ENCODE data around the gene FNTB. TPM values are rescaled to one million over a fixed set of nuclear protein-coding genes. Genes with fewer than 3 reads are reported as not detected.

FNTB gene
- total RNA-seq, 1 experiment from 2014 or later: 12.0 TPM

DNA sequence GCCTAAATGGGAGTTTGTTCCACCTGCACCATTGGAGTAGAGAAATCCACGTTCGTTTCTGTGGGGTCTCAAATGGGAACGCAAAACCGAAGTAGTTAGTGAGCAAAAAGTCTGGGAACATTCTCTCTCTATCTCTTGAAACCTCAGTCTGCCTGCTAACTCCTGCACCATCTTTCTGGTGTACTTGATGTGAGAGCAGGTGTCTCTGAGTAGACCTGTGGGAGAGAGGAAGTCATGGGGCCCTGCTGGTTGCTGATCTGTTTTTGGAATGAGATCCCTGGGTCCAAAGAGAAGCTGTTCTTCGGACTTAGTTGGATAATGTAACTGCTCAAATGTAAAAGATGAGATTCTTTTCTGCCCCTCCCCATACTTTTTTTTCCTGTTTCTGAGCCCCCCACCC lies 58.3 kb downstream of the FNTB start:
- no peak for DNase-seq (ENCODE audit: low read depth)

DNA sequence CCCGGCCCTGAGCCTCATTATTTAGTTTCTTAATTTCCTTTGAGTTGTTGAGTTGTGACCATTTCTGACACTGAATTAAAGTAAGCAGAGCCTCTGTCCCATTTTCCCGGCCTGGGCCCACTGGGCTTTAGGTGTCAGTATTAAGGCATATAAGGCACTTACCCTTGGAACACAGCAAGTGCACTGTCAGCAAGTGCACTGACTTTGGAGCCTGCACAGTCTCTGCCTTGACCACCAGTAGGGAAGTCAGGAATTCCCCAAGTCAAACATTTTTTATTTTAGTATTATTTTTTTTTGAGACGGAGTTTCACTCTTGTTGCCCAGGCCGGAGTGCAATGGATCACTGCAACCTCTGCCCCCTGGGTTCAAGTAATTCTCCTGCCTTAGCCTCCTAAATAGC lies 59.0 kb downstream of the FNTB start:
- no peak for DNase-seq (ENCODE audit: low read depth)

DNA sequence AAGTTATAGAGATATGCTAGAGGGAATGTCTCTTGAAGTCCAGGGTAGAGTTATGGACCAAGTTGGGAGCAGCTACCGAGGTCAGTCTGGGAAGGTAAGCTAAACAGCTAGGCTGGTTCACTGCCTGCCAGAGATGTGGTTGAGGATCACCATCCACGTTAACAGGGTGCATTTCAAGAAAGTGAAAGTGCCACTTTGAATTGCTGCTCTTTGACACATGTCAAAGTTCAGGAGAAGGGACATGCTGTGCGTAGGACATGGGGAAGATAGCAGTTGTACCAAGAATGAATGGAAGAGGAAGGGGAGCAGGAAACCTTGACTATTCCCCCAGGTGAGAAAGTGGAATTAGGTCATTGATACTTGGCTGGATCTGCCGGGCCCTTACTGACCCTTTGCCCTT lies 66.1 kb downstream of the FNTB start:
- no peak for DNase-seq (ENCODE audit: low read depth)

DNA sequence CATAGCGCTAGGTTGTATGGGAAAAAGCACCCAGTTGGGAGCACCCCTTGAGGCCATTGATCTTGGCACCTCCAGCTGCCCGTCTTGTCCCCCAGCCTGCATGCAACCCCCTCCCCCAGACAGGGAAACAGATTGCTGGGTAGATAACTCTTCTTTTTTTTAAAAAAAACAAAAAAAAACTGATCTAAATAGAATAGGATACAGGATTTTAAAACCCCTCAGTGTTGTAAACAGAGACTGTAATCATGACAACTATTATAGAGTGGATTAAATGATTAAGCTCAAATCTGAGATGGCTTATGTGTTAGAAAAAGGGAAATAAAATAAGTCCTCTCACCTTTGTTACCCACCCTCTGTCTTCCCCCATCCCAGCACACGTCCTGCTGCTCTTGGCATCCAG lies 66.8 kb downstream of the FNTB start:
- no peak for DNase-seq (ENCODE audit: low read depth)

DNA sequence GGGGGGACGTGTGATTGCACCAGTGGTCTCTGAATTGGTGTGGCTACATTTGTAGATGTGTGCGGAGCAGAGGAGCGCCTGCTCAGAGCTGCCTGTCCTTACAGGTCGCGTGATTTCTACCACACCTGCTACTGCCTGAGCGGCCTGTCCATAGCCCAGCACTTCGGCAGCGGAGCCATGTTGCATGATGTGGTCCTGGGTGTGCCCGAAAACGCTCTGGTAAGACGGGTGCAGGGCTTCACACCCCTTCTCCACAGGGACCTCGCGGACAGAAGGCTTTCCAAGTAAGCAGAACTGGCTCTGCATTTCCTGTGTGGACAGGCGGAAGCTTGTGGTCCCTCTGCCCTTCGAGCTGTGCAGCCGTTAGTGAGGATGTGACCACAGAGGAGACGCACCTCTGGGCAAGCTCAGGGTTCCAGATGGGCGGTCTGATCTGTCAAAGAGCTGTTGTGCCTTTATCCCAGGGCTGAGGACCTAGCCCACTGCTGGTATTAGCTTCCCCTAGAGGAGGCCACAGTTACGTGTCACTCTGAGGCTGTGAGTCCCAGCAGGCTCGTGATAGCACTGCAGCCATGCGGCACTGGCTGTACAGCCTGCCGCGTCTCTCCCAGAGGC lies 67.9 kb downstream of the FNTB start:
- no peak for DNase-seq (ENCODE audit: low read depth)

DNA sequence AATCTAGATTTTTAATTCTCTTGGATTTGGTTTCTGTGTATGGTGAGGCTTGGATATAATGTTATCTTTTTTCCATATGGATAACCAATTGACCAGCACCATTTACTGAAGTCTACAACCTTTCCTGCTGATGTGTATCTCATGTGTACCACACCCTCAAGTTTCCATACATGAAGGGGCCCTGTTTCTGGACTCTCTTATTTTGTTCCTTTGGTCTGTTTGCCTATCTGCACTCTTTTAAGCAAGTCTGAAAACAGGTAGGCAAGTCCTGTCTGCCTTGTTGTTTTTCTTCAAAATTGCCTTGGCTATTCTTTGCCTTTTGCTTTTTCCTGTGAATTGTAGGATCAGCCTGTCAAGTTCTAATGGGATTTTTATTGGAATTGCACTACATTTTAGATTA lies 71.0 kb downstream of the FNTB start:
- no peak for DNase-seq (ENCODE audit: low read depth)

DNA sequence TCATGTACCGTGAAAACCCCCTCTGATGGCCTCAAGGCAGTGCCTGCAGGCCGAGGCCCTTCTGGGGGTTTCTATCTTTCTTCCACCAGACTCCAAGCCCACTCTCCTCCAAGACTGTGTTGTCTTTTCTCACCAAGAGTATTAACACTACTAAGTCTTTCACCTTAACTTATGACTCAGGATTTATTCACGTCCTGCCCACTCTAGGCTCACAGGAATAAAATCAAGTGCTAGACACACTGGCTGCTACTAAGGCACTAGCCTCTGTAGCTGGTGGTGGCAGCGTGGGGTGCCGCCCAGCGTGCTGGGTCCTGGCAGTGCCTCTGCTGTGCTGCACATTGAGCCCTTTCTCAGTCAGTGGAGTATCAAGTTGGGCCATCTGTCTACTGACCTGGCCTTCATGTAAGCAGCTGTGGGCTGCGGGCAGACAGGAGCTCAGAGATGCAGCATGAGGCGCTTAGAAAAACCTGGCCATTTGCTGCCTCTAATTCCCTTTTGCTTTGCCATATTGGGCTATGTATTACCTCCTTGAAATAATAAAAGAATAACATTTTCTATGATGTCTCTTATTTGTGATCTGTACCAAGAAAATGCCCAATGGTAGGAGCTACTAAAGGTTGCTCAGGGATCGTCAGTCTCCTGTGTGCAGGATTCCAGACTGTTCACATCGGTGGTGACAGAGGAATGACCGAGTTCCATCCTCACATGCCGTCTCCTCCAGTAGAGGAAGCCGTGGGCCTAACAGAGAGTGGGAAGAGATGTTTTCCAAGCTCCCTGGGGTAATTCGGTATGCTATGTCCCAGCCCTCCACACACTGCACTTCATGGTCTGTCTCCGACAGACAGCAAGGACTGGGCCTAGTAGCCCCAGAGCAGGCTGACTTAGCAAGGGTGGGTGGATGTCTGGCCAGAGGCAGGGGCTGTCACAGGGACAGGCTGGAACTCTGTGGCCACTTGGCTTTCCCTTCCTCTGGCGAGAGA lies 75.7 kb downstream of the FNTB start:
- peak; percentile 78 for DNase-seq (ENCODE audit: low read depth)

DNA sequence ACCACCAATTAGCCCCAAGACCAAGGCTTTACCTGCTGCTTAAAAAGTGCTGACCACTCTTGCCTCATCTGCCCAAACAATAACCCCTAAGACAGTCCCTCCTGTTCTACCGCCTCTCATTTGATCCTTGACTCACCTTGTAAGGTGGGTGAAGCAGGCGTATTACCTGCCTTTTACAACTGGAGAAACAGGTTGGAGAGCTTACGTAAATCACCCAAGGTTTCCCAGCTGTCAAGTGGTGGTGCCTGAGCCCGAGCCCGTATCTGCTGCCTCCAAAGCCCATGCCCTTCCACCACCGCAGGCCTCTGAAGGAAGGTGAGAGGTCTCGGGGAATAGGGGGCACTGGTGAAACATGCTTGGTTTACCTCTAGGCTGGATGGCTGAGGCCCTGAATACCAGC lies 79.0 kb downstream of the FNTB start:
- no peak for DNase-seq (ENCODE audit: low read depth)

DNA sequence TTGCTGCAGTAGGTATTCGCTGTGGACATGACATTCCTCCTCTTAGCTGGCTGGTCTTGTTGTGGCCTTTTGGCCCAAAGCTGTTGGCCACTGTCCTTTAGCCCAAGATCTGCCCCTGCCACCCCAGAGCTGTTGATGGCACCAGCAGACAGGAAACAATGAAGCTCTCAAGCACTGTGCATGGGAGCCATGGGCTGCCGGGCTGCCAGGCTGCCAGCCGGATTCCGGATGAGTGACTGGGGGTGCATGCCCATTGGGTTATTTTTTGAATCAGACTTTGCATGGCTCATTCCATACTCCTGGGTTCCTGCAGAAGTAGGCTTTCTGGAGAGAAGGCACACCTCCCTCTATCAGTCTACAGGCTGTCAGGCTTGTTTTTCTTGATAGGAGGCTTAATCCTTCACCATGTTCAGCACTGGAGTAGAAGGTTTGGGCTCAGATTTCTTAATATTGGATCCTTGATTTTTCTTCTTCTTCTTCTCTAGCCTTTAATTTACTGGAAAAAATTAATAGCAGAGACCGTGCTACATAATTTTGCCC lies 83.2 kb downstream of the FNTB start:
- no peak for DNase-seq (ENCODE audit: low read depth)

DNA sequence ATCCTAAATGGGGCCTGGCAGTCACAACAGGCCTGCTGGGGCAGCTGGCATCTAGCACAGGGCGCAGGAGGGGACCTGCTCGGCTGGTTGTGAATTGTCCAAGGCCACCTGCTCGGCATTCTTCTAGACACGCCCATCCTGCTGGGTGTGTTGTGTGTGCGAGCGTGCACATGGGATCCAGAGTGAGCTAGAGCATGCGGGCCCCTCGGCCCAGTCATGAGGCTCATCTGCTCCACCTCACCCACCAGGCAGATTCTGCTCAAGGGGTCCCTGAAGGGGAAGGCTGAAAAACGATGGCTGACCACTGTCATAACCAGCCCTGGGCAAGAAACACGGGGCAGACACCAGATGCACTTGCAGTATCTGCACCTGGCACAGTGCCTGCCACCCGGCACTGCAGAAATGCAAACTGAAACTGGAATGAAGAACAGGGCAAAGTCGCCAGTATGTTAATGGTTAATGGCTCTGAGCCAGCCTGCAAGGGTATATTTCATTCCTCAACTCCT lies 83.8 kb downstream of the FNTB start:
- no peak for DNase-seq (ENCODE audit: low read depth)

DNA sequence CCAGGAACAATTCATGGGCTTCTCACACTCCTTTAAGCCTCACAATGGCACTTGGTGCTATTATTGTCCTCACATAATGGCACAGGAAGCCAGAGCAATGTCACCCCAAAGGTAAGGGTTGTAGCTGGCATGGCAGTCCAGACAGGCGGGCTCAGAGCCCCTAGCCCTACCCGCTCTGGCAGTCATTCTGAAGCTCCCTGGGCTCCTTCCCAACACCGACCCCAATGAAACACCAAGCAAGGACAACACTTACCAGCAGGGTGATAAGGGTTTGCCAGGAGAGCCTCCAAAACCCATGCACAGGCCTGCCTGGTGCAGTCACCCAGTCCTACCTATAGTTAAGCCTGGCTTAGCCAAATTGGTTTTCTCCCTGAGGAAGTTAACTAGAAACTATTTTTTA lies 84.8 kb downstream of the FNTB start:
- no peak for DNase-seq (ENCODE audit: low read depth)

DNA sequence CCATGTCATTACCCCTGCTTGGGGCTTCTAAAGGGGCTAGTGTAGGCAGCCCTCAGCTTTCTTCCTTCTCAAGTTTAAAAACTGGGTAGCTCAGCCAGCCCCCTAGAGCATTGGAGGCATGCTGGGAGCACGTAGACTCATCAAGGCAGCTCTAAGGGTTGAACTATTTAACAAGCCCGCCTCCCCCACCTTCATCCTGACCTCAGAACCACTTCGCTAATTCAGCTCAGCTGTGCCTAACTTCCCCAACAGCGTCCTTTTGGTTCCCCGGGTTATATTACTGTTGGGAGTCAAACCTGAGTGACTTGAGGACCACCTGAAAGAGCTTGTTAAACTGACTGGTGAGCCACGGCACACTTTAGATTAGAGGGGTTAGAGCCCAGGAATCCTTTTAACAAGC lies 85.6 kb downstream of the FNTB start:
- DNase-seq (ENCODE audit: low read depth): no peak

DNA sequence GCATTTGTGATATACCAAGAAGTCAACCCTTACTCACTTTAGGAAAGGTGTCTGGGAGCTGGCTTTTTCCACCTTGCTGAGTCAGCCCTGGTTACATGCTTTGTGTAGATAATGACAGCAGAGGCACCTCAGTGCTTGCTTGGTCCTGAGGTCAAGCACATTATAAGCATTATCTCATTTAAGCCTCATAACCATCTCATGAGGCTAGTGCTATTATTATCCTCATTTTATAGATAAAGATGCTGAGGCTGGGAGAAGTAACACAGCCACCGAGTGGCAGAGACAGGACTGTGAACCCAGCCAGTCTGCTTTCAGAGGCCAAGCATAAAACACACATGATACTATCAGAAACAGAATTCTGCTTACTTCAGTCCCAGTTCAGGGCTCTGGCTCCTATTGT lies 86.2 kb downstream of the FNTB start:
- DNase-seq (ENCODE audit: low read depth): no peak

DNA sequence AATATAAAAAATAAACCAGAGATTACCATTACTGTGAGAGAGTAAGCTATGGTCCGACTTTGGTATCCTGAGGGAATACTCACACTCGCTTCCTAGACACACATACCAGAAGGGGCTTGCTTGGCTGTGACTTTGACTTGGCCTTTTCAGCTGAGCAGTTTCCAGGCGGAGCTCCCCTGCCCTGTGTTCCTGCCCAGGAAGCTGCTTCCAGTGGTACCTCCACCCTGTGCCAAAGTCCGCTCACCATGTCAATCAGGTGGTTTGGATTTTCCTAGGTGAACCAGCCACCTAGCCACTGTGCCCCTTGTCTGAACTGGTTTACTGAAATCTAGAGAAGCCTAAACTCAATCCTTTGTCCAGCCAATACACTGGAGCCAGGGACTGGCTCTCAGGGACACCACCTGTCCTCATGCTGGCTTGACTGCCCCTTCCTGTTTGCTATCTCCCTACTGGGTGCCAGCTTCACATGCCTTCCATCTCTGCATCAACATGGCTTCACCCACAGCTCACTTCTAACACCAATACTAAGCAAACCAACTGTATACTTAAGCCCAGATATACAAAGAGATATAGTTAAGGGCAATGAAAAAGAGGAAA lies 87.0 kb downstream of the FNTB start:
- no peak for DNase-seq (ENCODE audit: low read depth)

DNA sequence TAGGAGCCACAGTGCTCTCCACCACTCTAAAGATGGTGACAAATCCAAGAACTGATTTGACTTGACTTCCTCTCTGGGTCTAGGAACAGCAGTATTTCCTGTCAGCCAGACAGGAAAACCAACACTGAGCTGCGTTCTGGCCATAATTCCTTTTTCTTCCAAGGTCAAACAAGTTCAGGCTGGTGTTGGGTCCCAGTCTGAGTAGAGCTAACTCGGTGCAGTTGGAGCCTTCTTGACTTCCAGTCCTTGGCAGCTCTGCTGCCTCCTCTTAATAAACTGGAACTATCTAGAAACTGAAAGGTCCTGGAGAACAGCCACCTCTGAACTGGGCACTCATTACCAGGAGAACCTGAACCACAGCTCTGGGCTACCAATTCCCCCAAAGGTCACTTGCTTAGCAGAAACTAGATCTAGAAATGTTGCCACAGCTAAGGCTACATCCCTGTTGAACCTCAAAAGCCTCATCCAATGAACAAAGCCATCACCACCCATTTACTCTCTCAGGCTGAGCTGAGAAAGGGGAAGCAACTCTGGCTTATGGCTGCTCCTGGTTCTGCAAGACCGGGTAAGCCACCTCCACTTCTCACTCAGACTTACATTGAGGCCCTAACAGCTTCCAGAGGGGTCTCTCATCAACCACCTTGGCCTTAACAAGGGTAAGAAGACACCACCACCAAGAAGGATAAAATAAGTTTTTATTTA lies 87.9 kb downstream of the FNTB start:
- no peak for DNase-seq (ENCODE audit: low read depth)

DNA sequence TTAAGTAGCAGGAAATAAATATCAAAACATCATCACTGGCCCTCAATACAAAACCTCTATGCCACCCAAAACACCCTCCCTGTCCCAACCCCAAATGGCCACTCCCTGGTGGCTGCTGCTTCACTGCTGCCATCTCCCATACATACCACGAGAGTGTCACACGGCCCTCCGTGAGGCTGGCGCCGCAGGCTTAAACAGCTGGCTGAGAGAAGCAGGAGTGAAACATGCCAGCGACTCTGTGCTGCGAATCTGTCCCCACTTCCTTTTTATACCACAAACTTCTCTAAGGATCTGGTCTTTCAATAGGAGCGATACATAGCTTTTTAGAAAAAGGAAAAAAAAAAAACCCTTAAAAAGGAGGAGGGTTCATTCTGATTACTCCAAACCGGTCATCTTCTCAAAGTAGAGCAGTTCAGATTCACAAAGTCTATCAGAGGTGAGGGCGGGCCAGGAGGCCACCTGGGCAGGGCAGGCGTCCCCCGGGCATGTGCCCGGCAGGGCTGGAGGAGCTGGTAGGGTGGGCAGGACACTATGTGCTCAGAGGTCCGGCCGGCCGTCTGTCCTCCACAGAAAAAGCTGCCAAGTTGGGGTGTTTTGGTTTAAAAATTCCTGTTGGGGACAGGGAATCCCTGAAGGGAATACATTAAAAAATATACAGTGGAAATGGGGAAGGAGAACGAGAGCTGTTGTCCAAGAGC lies 89.1 kb downstream of the FNTB start:
- DNase-seq (ENCODE audit: low read depth): no peak

DNA sequence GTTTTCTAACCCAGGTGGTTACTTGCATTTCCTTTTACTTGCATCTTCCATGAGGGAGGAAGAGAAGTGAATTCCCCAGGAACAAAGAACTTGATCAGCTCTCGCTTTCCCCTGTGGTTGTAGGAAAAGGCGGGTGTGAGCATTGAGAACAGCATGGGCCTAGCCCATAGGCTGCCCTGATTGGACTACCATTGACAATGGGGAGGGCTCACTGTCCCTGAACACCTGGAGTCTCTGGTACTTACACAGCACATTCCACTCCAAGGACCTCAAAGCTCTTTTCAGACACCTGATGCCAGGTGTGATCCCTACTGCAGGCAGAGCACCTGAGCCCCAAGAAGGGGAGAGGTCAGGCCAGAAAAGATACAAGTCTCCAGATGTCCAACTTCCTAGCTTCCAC lies 90.6 kb downstream of the FNTB start:
- DNase-seq (ENCODE audit: low read depth): no peak

DNA sequence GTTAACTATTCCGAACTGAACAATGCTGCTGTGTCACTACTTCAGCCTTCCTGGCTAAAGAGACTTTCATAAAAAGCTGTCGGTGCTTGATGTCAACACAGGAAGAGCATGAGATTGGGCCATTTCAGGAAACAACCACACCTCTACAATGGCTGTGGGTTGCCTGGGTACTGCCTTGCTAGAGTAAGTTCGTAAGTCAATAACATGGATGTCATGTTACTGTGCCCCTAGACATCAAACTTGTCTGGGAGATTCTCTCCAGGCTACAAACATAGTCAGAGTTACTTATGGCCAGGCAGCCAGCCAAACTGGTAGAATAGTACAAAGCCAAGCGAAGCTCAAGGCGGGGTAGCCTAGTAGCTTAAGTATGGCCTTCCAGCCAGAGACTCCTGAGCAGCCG lies 92.5 kb downstream of the FNTB start:
- no peak for DNase-seq (ENCODE audit: low read depth)

DNA sequence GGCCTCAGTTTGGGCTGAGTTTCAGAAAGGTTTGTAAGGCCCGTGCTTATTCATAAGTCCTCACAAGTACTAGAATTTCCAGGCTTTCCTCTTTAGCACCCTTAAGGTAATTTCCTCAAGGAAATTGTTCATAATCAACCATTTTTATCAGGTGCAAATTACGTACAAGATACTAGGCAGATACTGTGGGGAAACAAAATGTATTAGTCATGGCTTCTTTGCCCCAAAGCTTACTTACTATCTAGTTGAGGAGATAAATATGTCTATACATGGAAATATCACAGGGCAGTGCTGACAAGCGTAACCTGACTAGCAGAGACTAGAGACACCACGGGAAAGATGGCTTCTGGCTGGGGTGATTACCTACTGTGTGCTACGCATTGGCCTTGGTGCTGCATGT lies 93.1 kb downstream of the FNTB start:
- no peak for DNase-seq (ENCODE audit: low read depth)

DNA sequence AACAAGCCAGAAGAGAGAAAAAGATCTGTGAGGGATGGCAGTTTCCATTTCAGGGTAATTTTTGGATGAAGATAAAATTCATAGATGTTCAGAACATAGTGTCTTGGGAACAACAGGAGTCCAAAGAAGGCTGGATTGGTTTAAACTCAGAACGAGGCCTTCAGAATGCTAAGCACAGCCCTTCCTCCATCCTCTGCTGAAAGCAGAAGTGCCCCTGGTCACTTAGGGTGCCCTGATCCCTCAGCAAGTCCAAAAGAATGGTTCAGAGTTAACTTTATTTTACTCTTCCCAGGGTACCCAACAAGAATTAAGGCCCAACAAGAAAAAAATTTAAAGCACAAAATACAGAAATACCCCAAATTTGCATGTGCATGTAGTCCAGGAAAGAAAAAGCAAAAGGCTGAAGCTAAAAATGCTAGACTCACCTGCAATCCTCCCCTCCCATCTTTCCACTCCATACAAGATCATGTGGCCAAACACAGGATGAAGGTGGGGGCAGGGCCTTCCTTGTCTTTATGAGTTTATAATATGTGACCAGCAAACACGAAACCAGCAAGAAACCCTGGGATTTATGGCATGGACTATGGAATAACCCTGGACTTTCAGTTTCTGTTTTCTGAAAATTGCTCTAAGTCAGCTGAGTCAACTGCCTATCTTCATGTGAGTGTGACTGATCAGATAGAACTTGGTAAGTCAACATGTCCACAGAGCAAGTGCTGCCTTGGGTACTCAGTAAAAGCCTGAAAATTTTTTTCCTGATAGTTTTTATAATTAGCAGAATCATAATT lies 94.5 kb downstream of the FNTB start:
- no peak for DNase-seq (ENCODE audit: low read depth)

Measured in HT1080 (cell line).